GM20431 (cell line): ENCODE data around the gene GALNT16.

Experiments
- in situ Hi-C: fragments of 300-500 bp; cut with MseI, MboI; formaldehyde crosslinking; loops from one replicate; pipeline ENCODE4 v1.15.0; 2020; ENCODE audit warnings: low sequenced_read_pairs; ENCODE audit not compliant: unreplicated experiment

Gene GALNT16

DNA sequence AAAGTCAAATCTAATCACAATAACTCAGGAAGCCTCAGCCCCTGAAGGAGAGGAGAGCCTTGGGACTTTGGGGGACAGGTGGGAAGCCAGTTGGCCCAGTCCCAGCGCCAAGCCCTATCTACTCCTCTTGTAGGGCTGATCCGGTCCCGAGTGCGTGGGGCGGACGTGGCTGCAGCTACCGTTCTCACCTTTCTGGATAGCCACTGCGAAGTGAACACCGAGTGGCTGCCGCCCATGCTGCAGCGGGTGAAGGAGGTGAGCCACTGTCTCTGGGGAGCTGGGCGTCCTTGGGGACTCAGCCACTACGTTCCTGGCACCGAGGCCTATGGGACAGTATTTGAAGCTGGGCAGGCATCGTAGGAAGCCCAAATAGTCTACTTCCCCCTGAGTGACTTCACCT lies 68.4 kb downstream of the GALNT16 start:
- in situ Hi-C loops = no loop called here

GRCh38 chr14:69328765-69329164 lies 68.8 kb downstream of the GALNT16 start:
- in situ Hi-C loops = no loop called here

DNA sequence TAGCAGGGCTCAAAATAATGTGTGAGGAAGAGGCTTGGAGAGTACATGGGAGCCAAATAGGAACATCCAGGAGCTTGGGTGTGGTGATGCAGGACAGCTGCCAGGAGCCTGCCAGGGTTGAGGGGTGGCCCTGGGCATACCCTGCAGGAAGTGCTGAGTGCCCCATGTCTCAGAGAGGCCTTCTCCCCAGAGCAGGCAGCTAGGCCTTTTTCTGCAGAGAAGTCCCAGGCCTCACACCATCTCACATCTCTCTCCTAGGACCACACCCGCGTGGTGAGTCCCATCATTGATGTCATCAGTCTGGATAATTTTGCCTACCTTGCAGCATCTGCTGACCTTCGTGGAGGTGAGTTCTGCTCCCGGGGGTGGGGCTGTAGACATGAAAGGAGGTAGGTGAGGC lies 71.2 kb downstream of the GALNT16 start:
- in situ Hi-C loops = no loop called here

DNA sequence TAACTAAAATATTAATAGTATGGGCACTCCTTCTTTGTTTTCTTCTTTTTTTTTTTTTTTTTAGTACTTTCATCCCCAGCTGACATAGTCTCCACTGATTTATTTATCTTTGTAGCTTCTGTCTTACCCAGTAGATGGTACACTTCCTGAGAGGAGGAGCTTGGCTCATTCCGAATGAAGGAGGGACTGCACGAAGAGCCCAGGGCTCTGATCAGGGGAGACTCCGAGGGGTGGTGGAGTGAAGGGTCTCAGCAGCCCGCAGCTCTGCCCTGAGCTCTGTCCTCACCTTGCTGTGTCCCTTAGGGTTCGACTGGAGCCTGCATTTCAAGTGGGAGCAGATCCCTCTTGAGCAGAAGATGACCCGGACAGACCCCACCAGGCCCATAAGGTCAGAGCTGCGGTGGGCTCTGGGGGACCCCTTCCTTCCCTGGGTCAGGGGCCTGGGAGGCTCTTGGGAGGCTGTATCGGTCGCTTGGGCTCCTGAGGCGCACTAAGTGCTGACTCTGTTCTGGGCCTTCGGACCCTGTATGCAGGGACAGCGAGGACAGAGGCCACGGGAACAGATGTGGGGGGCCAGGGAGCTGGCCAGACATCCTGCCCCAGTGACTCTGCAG lies 72.9 kb downstream of the GALNT16 start:
- in situ Hi-C loops = no loop called here

DNA sequence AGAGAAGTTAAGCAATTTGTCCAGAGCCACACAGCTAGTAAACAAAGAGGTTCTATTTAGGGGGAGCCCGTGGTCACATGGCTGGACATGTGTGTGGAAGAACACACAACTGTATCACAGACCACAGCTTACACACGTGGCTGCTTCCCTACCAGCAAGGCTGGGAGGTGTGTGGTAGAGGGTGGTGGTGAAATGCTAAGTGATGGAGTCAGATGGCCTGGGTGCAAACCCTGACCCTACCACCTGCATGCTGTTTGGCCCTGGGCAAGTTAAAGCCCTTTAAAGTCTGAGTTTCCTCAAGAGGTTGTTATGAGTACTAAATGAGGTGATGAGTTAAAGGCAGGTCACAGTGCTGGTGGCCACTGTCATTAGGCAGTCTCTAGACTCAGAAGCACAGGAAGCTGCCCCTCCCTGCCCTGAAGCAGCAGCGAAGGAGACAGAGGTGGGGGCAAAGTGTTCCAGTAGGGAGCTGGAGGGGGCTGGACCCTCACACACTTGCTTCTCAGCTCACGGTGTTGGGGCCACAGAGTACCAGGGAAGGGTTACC lies 73.9 kb downstream of the GALNT16 start:
- in situ Hi-C loops = no loop called here

GRCh38 chr14:69334576-69334975 lies 74.6 kb downstream of the GALNT16 start:
- in situ Hi-C loops = no loop called here

- in situ Hi-C loops = no loop called here
These were observed 75.4 kb downstream of the GALNT16 start for GRCh38 chr14:69335371-69335771.

DNA sequence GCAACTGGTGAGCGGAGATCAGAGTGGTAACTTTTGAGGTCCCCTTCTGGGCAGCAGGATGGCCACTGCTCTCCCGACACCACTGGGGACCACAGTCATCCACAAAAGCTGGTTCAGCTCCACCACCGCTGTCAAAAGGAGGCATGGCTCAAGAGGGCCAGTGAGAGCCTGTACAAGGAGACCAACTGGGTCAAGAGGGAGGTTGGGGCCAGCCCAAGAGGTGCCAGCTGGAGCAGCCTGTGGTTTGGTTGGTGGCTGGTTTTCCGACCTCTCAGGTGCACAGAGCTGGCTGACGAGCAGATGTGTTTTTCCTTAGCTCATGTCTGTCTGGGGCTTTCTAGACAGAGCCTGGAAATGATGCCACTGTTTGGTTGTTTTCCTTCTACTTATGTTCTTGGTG lies 78.0 kb downstream of the GALNT16 start:
- in situ Hi-C loops = no loop called here

DNA sequence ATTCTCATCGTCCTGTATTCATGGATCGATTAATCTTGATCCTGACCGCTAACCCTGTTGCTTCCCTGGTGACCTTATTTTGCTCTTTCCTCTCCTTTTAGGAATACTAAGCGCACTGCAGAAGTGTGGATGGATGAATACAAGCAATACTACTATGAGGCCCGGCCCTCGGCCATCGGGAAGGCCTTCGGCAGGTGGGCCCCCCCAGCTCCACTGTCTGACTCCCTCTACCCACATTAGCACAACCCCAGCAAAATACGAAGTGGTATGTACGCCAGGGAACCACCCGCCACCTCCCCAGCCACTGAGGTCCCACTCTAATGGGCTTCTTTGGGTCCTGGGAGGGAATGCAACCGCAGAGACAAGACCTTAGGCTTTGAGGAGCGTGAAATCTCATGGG lies 79.5 kb downstream of the GALNT16 start:
- in situ Hi-C loops = no loop called here

DNA sequence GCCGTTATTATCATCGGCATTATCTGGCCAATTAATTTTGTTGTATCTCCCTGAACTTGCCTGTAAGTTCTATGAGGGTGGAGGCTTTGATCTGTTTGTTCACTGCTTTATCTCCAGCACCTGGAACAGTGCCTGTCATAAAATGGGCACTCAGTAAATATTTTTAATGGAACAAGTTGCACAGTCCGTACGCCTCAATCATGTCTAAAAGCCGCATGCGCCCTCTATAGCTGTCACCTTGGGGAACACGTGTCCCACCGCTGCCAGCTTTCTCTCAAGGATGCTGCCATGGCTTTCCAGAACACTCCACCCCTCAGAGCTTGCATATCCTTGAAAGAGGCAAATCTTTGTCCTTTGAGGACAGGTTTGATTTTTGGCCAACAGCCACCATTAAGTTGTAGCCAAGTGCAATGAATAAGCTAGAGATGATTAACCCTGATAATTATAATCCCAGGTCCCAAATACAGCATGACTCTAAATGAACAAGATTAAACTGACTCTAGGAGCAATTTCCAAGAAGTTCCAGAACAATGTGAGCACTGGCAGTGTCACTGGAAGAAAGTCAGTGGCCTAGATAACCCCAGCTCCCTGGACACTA lies 83.1 kb downstream of the GALNT16 start:
- in situ Hi-C loops = no loop called here

- in situ Hi-C loops = no loop called here
These were observed 84.2 kb downstream of the GALNT16 start for GRCh38 chr14:69344171-69344570.

GRCh38 chr14:69345402-69345801 lies 85.4 kb downstream of the GALNT16 start:
- in situ Hi-C loops = no loop called here

GRCh38 chr14:69346710-69347109 lies 86.8 kb downstream of the GALNT16 start:
- in situ Hi-C loops = no loop called here

GRCh38 chr14:69349091-69349777 lies 89.3 kb downstream of the GALNT16 start:
- in situ Hi-C loops = no loop called here

DNA sequence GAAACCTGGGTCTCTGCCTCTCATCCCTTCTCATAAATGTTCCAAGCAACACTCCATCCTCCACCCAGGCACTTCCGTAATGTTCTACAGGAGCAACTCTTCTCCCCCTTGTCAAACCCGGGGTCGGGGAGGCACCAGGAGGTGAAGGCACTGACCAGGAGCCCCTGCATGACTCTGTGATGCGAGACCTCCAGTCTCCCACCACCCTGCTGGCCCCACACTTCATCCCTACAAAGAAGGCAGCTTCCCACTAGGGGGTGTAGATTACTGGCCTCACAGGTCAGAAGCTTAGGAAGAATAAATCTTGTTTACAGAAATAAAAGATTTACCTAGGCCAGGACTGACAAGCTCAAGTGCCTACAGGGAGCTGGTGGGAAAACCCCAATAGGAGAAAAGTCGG lies 90.9 kb downstream of the GALNT16 start:
- in situ Hi-C loops = no loop called here

- in situ Hi-C loops = no loop called here
These were observed 91.4 kb downstream of the GALNT16 start for GRCh38 chr14:69351385-69351784.

- in situ Hi-C loops = no loop called here
These were observed 92.0 kb downstream of the GALNT16 start for GRCh38 chr14:69351911-69352310.

GRCh38 chr14:69353168-69353567 lies 93.2 kb downstream of the GALNT16 start:
- in situ Hi-C loops = no loop called here

- in situ Hi-C loops = no loop called here
These were observed 94.6 kb downstream of the GALNT16 start for GRCh38 chr14:69354383-69355153.

- in situ Hi-C loops = no loop called here
These were observed 95.2 kb downstream of the GALNT16 start for GRCh38 chr14:69355154-69355597.
